Measurements from ENCODE around the gene SPECC1. TPM values are rescaled to one million over a fixed set of nuclear protein-coding genes. Genes with fewer than 3 reads are reported as not detected.
A peak's percentile ranks its signal among the peaks of the same experiment; 100 is the strongest.

Gene SPECC1
- polyA plus RNA-seq, 3 donors, result 36.0 to 58.4 (median 50.5) TPM

DNA sequence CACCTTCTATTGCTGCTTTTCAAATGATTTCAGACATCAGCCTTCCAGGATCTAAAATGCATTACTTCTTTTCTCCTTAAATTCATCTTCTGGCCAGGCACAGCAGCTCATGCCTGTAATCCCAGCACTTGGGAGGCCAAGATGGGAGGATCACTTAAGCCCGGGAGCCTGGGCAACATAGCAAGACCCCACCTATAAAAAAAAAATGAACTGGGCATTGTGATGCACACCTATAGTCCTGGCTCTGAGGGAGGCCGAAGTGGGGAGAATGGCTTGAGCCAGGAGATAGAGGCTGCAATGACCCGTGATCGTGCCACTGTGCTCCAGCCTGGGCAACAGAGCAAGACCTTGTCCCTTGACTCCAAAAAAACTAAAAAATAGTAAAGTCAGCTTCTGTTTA, 208.5 kb downstream of the SPECC1 start:
- TF ChIP-seq CTCF (IDR thresholded peaks at IDR 0.05), result no peak
- peaks cover 67% of the 10 kb centered on the region for H4K20me1 ChIP-seq (ENCODE audit: insufficient read depth, low read length)
- peaks cover 28 to 65% of the 10 kb centered on the region in 2 donors for H3K36me3 Mint-ChIP-seq
- H3K4me1 ChIP-seq (ENCODE audit: control insufficient read depth in 1 of 2, insufficient read depth in 2 of 2, low read length in 2 of 2), result no peaks in the 10 kb centered on the region
- H3K36me3 ChIP-seq (replicated peaks in 1 of 2; ENCODE audit: control insufficient read depth in 1 of 2, insufficient read depth in 2 of 2, low read length in 2 of 2), result peaks cover 17 to 70% of the 10 kb centered on the region in 2 donors
- no peak overlapping the region for H2AFZ ChIP-seq (ENCODE audit: insufficient read depth, low read depth, low read length, poor library complexity, severe bottlenecking)
- peaks cover 4% of the 10 kb centered on the region for H3K4me1 Mint-ChIP-seq
- H3K27me3 Mint-ChIP-seq (ENCODE audit: low read depth in 3 of 3), result no peaks in the 10 kb centered on the region
- no peak overlapping the region for H3K27ac ChIP-seq (ENCODE audit: low read depth in 1 of 2, low read length in 2 of 2)
- H3K4me2 ChIP-seq (replicated peaks; ENCODE audit: extremely low read depth, low read length, poor library complexity, severe bottlenecking), result no peak overlapping the region
- H3K4me3 ChIP-seq (replicated peaks in 1 of 3; ENCODE audit: low read depth in 2 of 3, low read length in 3 of 3), result no peak overlapping the region
- no peaks in the 10 kb centered on the region for H3K27me3 ChIP-seq (ENCODE audit: control insufficient read depth in 2 of 2, insufficient read depth in 2 of 2, low read length in 2 of 2)
- WGBS (ENCODE audit: insufficient coverage), result no CpG with 5 or more reads among the region's 4 CpGs
- intact Hi-C loops (cut with micrococcal nuclease), result no loop called here
- no peaks in the 10 kb centered on the region for H3K9me3 Mint-ChIP-seq
- DNase-seq, result no peak
- peaks cover 62% of the 10 kb centered on the region for H3K79me2 ChIP-seq (ENCODE audit: insufficient read depth, low read length)
- no peak overlapping the region for H3K9ac ChIP-seq (ENCODE audit: insufficient read depth, low read length, poor library complexity, severe bottlenecking)
- H3K9me3 ChIP-seq (replicated peaks in 1 of 2; ENCODE audit: control insufficient read depth in 1 of 2, insufficient read depth in 1 of 2, low read length in 2 of 2), result no peaks in the 10 kb centered on the region
- H3K27ac Mint-ChIP-seq, result peak overlapping the region in 1 of 7 donors; percentile 14
- no peak overlapping the region for H3K4me3 Mint-ChIP-seq

- Mint-ChIP-seq H3K4me3 (no peak overlapping the region), H3K9me3 (no peaks in the 10 kb centered on the region), H3K36me3 (peaks cover 26 to 61% of the 10 kb centered on the region in 2 donors), H3K27me3 (ENCODE audit: low read depth in 3 of 3) (no peaks in the 10 kb centered on the region), H3K27ac (no peak overlapping the region), H3K4me1 (peaks cover 4% of the 10 kb centered on the region)
- H3K9me3 ChIP-seq (replicated peaks in 1 of 2; ENCODE audit: control insufficient read depth in 1 of 2, insufficient read depth in 1 of 2, low read length in 2 of 2), result no peaks in the 10 kb centered on the region
- H3K4me2 ChIP-seq (replicated peaks; ENCODE audit: extremely low read depth, low read length, poor library complexity, severe bottlenecking), result no peak overlapping the region
- H3K4me3 ChIP-seq (replicated peaks in 1 of 3; ENCODE audit: low read depth in 2 of 3, low read length in 3 of 3), result no peak overlapping the region
- H3K79me2 ChIP-seq (ENCODE audit: insufficient read depth, low read length), result peaks cover 68% of the 10 kb centered on the region
- no peak overlapping the region for H3K27ac ChIP-seq (ENCODE audit: low read depth in 1 of 2, low read length in 2 of 2)
- no peak for TF ChIP-seq CTCF (IDR thresholded peaks at IDR 0.05)
- no peak overlapping the region for H3K9ac ChIP-seq (ENCODE audit: insufficient read depth, low read length, poor library complexity, severe bottlenecking)
- H3K4me1 ChIP-seq (ENCODE audit: control insufficient read depth in 1 of 2, insufficient read depth in 2 of 2, low read length in 2 of 2), result no peaks in the 10 kb centered on the region
- H2AFZ ChIP-seq (ENCODE audit: insufficient read depth, low read depth, low read length, poor library complexity, severe bottlenecking), result no peak overlapping the region
- H4K20me1 ChIP-seq (ENCODE audit: insufficient read depth, low read length), result peaks cover 73% of the 10 kb centered on the region
- H3K36me3 ChIP-seq (replicated peaks in 1 of 2; ENCODE audit: control insufficient read depth in 1 of 2, insufficient read depth in 2 of 2, low read length in 2 of 2), result peaks cover 15 to 69% of the 10 kb centered on the region in 2 donors
- no peak for DNase-seq
- H3K27me3 ChIP-seq (ENCODE audit: control insufficient read depth in 2 of 2, insufficient read depth in 2 of 2, low read length in 2 of 2), result no peaks in the 10 kb centered on the region
- WGBS (ENCODE audit: insufficient coverage), result 100% methylated on average over 2 of the region's 3 CpGs
- intact Hi-C loops (cut with micrococcal nuclease), result no loop called here
Observed at GRCh38 chr17:20218272-20218671, 209.1 kb downstream of the SPECC1 start.
